Lung (tissue), 12 donors: Measurements from ENCODE around the gene RAI1. TPM values are rescaled to one million over a fixed set of nuclear protein-coding genes. Genes with fewer than 3 reads are reported as not detected.
"Not testable (repeated sequence)": the region's sequence is repeated elsewhere in the genome, so short reads cannot be mapped to it uniquely, and the experiment has no call there.

Experiments used
- ATAC-seq: fragments of 200-7000 bp; cut with Tn5 transposase; one replicate; pipeline ENCODE4 v1.9.1; 2020; ENCODE audit warnings: moderate number of reproducible peaks; ENCODE audit not compliant: insufficient read depth, low FRiP score
- DNase-seq, 3 donors: peaks; one replicate each; pipeline ENCODE4 v3.0.0-alpha.2; 2013 to 2017
- H3K27ac ChIP-seq, 2 donors: one replicate each; pipeline ENCODE4 v1.5.1; 2013; ENCODE audit warnings: mild to moderate bottlenecking in 2 of 2, moderate library complexity in 2 of 2, control low read depth in 1 of 2, inconsistent platforms in 1 of 2, low read depth in 1 of 2, low read length in 1 of 2
- H3K27me3 ChIP-seq, 3 donors: one replicate each; pipeline ENCODE4 v1.5.1; 2013; ENCODE audit warnings: low read length in 2 of 3; ENCODE audit not compliant: control insufficient read depth in 3 of 3, insufficient read depth in 3 of 3
- H3K36me3 ChIP-seq, 4 donors: one replicate each; pipeline ENCODE4 v1.5.1; 2013; ENCODE audit warnings: low read length in 4 of 4, mild to moderate bottlenecking in 1 of 4, moderate library complexity in 1 of 4; ENCODE audit not compliant: control insufficient read depth in 4 of 4, insufficient read depth in 4 of 4
- H3K4me1 ChIP-seq, 5 donors: one replicate each; pipeline ENCODE4 v1.5.1; 2013; ENCODE audit warnings: low read length in 5 of 5, mild to moderate bottlenecking in 2 of 5, moderate library complexity in 1 of 5; ENCODE audit not compliant: control insufficient read depth in 5 of 5, insufficient read depth in 5 of 5
- H3K4me3 ChIP-seq: one replicate; pipeline ENCODE4 v1.5.1; 2013; ENCODE audit warnings: mild to moderate bottlenecking, control low read depth, moderate library complexity
- H3K9ac ChIP-seq, 2 donors: one replicate each; pipeline ENCODE4 v1.5.1; 2013; ENCODE audit warnings: low read length in 2 of 2, control low read depth in 1 of 2; ENCODE audit not compliant: insufficient read depth in 1 of 2
- H3K9me3 ChIP-seq, 4 donors: one replicate each; pipeline ENCODE4 v1.5.1; 2013; ENCODE audit warnings: low read length in 3 of 4, mild to moderate bottlenecking in 1 of 4, moderate library complexity in 1 of 4; ENCODE audit not compliant: control insufficient read depth in 4 of 4, insufficient read depth in 3 of 4
- CTCF ChIP-seq: IDR thresholded peaks from 2 replicates; pipeline ENCODE4 v1.5.1; 2012; ENCODE audit warnings: mild to moderate bottlenecking; ENCODE audit errors: control extremely low read depth, extremely low read depth
- WGBS, 2 donors: extraction: QIAGEN DNeasy Blood & Tissue Kit; methylation state at CpG; one replicate each; pipeline ENCODE4 v1.1.7; 2013; 5-methylcytosine and 5-hydroxymethylcytosine counted together
- polyA plus RNA-seq, 2 donors: library from polyadenylated mRNA; stranded (reverse); fragments of 200-250 nt; gene quantifications; one replicate each; pipeline ENCODE4 v1.2.1, GENCODE V29; 2013
- total RNA-seq, 2 donors: library from RNA; depleted of rRNA in 1 of 2; stranded (reverse); fragments of >200 nt in 1 of 2; gene quantifications; one replicate each; pipeline ENCODE4 v1.2.1, GENCODE V29; 2014 to 2021
- donor health status: control.
- donor health status: control.
- donor health status: Bipolar disorder and iron deficiency.
- donor health status: healthy.
- donor health status: DM: yes; HTN: yes; CAD: no.

The RAI1 gene
- total and polyA plus RNA-seq, 4 donors, result 14.5 to 44.4 (median 28.3) TPM

- no peak overlapping the region for H3K27ac ChIP-seq
- WGBS, 2 donors, result 90 to 93% methylated on average over 5 of the region's 5 CpGs
Observed at GRCh38 chr17:17635126-17635525, 46.1 kb upstream of the RAI1 start.

GRCh38 chr17:17635537-17636271 is 45.6 kb upstream of the RAI1 start:
- not testable (repeated sequence) for ATAC-seq, H3K27me3 ChIP-seq, H3K9me3 ChIP-seq, DNase-seq, H3K27ac ChIP-seq, H3K36me3 ChIP-seq, H3K9ac ChIP-seq, H3K4me3 ChIP-seq
- WGBS, 2 donors, result 80 to 82% methylated on average over 15 of the region's 15 CpGs
- H3K4me1 ChIP-seq, result peaks cover 0 to 19% (median 4%) of the 10 kb centered on the region in 5 donors

More at GRCh38 chr17:17635126-17635525, 46.1 kb upstream of the RAI1 start:
- Histone ChIP-seq H3K27me3 (no peaks in the 10 kb centered on the region), H3K4me1 (peaks cover 0 to 19% (median 4%) of the 10 kb centered on the region in 5 donors), H3K9ac (no peak overlapping the region), H3K9me3 (peaks cover 0 to 4% (median 0%) of the 10 kb centered on the region in 4 donors), H3K4me3 (no peak overlapping the region), H3K36me3 (no peaks in the 10 kb centered on the region)
- no peak for TF ChIP-seq CTCF
- no peak for ATAC-seq
- DNase-seq, result no peak

- WGBS, 2 donors, result 59 to 79% methylated on average over 5 of the region's 5 CpGs
- H3K36me3 ChIP-seq, result no peaks in the 10 kb centered on the region
- H3K27me3 ChIP-seq, result no peaks in the 10 kb centered on the region
- H3K9ac ChIP-seq, result no peak overlapping the region
- no peak for ATAC-seq
- no peak overlapping the region for H3K27ac ChIP-seq
- peaks cover 0 to 4% (median 0%) of the 10 kb centered on the region in 4 donors for H3K9me3 ChIP-seq
- no peak overlapping the region for H3K4me3 ChIP-seq
- H3K4me1 ChIP-seq, result peaks cover 0 to 19% (median 4%) of the 10 kb centered on the region in 5 donors
- TF ChIP-seq CTCF, result no peak
- DNase-seq, result peak; percentile 76 to 92 (median 92)
Observed at GRCh38 chr17:17636272-17636885, 44.9 kb upstream of the RAI1 start.

- no peak for ATAC-seq
- peaks cover 0 to 2% (median 0%) of the 10 kb centered on the region in 4 donors for H3K9me3 ChIP-seq
- H3K27me3 ChIP-seq, result no peaks in the 10 kb centered on the region
- H3K27ac ChIP-seq, result no peak overlapping the region
- peaks cover 0 to 19% (median 4%) of the 10 kb centered on the region in 5 donors for H3K4me1 ChIP-seq
- no peaks in the 10 kb centered on the region for H3K36me3 ChIP-seq
- WGBS, 2 donors, result 89 to 93% methylated on average over 2 of the region's 2 CpGs
- no peak overlapping the region for H3K4me3 ChIP-seq
- DNase-seq, result no peak
- no peak overlapping the region for H3K9ac ChIP-seq
- TF ChIP-seq CTCF, result no peak
Observed at GRCh38 chr17:17638467-17638866, 42.8 kb upstream of the RAI1 start.

GRCh38 chr17:17639661-17640270 is 41.5 kb upstream of the RAI1 start:
- H3K4me1 ChIP-seq, result peaks cover 0 to 19% (median 4%) of the 10 kb centered on the region in 5 donors
- DNase-seq, result peak; percentile 70 to 83 (median 71)
- H3K9me3 ChIP-seq, H3K9ac ChIP-seq, H3K27me3 ChIP-seq, H3K36me3 ChIP-seq, H3K4me3 ChIP-seq, ATAC-seq, H3K27ac ChIP-seq: not testable (repeated sequence)
- WGBS, 2 donors, result 49 to 56% methylated on average over 9 of the region's 9 CpGs
